GM19193 (cell line): ENCODE measurements around the gene LTBR.

Experiments
- POLR2A ChIP-seq: IDR thresholded peaks from 4 replicates; pipeline ENCODE4 v1.6.1; 2011; ENCODE audit not compliant: insufficient read depth, insufficient read length; ENCODE audit errors: extremely low read depth

The LTBR gene

DNA sequence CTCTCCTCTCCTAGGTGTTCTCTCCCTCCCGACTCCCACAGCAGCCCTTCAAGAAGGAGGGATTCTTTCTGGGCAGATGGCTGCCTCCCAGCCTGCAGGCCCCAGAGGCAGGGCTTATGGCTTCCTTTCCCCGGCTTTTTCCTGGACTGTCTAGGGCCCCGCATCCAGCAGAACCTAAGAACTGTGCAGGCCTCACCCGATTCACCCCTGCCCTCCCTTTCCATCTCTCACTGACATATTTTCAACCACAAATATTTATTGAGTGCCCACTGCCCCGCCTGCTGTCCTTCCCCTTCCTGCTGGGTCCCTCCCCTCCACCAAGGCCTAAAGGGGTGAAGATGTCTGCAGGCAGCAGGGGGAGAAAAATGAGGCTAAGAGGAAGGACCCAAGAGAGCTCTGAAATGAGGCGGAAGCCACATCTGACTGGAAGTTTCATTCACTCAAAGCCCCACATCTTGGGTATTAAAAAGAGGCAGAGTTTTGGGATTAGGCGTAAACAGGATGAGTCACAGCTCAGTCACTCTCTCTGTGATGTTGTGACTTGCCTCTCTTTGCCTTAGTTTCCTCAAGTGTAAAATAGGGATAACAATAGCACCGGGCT lies 11.5 kb upstream of the LTBR start:
- TF ChIP-seq POLR2A: no peak

DNA sequence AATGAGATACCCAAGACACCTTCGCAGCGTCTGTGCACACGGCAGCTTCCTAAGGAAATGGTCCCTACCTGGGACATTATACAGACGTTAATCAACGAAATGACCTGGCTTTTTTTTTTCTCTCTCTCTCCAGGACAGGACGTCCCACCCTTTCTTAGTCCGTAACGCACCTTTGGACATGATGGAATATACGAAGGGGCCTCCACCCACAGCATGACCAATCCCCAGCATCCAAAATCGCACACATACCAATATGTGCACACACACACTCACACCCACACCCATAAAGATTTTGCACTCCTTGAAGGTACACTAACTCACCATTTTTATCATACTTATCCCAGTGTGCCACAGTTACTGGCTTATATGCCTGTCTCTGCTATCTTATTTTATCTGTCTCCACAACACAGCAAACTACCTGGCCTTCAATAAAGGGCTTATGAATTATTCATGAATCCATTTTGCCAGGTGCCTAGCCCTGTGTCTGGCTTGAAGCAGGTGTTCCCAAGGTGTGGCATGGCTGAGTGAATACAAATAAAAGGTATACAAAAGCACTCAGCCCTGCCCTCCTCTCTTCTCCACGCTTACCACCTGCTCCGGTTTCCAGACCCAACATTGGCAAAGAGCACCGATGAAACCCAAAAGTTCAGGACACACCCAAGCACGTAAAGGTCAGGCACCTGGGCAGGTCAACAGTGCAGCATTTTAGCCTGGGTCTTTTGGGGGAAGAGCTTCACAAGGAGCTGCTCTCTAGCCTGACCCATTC lies 10.8 kb upstream of the LTBR start:
- no peak for TF ChIP-seq POLR2A

DNA sequence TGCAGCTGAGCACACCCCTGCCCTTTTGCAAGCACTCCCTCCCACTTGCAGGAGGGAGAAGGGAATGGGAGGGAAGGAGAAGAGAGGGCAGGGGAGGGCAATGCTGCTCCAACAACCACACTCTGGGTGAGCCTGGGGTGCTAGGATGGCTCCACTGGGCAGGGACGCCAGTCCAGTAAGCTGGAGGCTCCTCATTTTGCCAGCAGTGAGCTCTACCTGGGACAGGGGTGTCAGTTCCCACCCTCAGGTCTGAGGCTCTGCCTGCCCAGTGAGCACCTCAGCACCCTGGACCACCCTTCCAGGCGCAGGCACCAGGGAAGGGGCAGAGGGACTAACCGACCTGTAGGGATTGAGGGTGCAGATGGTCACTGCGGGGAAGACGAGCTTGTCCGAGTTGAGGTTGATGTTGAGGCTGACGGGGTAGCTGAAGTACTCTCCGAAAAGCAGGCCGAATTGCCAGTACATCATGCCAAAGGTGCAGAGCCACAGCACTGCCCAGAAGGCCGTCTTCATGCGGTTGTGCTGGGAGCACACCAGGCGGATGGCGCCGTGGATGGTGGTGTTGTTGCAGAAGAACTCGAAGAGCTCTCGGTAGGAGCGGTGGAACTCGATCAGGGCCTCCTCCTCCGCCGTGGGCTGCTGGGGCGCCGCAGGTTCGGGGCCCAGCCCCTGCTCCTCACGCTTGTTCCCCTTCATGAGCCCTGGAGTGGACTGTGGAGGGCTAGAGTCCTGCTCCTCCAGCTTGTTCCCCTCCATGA lies 9.8 kb upstream of the LTBR start:
- no peak for TF ChIP-seq POLR2A

DNA sequence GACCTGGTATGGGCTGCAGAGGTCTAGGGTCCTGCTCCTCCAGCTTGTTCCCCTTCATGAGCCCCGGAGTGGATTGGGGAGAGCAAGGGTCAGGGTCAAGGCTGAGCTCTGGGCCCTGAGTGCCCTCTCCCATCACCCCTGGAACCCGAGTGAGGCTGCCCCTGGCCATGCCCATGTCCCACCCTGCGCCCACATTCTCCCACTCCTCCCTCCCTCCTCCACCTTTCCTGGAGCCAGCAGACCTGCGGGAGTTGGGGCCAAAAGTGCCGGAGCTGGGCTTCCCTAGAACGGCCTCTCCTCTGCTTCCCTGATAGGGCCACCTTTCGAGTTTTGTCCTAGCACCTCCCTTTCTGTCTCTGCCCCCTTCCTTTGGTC lies 9.2 kb upstream of the LTBR start:
- no peak for TF ChIP-seq POLR2A

DNA sequence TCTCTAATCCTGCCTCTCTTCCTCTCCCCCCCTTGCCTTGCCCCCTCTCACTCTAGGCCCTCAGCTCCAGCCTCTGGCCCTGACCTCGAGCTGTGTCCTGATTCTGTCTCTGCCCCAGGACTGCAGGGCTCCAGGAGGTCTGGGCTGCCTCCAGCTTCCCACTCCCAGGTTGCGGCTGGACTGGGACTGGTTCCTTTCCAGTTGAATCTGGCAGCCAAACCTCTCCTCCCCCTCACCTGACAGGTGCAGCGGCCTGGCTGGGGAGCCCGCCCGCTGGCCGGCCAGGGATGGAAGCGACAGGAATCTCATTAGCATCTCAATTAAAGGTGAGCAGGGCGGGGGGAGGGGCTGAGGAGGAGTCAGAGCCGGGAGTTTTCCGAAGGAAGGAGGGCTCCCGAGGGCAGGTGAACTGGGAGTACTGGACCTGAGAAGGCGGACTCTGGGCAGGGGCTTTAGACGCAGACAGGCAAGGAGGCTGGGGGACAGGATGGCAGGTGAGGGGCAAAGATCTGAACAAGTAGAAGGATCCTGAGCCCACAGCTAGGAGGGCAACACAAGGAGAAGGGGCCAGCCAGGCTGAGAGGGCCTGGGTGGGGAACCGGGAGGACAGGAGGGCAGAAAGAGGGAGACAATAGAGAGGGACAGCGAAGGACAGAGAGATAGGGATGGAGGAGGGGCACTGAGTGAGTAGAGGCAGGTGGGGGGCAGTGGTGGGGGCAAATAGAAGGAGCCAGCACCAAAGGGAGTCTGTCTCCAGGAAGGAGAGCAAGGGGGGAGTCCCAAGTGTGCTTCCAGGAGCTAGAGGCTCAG lies 8.5 kb upstream of the LTBR start, which contains the start of gene SCNN1A:
Gene SCNN1A, minus strand, starts transcription at position 295 of the 810 bp plus-strand sequence. CDS start 780 bp downstream, outside the sequence.
- no peak for TF ChIP-seq POLR2A

DNA sequence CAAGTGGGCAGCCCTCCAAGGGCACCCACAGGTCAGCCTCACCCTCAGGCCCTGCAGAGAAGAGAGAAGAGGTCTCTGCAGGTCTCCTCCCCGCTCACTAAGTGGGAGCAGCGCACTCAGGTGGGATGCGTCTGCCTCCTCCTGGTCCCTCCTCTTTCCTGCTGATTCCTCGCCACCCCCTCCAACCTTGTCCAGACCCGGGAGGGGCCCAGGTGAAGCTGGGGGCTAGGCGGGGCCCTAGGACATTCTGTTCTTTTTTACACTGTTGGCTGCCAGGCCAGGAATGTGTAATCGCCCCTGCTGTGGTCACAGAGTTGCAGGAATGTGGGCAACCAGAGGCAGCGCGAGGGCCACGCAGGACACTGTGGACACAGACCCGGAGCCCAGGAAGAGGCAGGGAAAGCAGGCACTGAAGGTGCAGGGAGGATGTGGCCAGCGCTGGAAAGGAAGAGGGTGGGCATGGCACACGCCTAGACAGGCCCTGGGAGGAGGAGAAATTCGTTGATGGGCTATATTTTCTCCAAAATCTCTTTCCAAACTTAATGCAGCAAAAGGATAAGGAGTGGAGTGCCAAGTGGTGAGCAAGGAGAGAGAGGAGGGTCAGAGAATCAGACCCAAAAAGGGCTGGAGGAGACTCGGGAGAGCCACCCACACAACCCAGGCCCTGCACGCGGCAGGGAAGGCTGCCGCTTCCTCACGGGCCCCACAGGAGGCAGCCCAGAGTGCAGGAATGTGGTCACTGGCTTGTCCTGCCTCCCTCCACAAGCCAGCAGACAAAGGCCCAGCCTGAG lies 7.7 kb upstream of the LTBR start:
- no peak for TF ChIP-seq POLR2A

DNA sequence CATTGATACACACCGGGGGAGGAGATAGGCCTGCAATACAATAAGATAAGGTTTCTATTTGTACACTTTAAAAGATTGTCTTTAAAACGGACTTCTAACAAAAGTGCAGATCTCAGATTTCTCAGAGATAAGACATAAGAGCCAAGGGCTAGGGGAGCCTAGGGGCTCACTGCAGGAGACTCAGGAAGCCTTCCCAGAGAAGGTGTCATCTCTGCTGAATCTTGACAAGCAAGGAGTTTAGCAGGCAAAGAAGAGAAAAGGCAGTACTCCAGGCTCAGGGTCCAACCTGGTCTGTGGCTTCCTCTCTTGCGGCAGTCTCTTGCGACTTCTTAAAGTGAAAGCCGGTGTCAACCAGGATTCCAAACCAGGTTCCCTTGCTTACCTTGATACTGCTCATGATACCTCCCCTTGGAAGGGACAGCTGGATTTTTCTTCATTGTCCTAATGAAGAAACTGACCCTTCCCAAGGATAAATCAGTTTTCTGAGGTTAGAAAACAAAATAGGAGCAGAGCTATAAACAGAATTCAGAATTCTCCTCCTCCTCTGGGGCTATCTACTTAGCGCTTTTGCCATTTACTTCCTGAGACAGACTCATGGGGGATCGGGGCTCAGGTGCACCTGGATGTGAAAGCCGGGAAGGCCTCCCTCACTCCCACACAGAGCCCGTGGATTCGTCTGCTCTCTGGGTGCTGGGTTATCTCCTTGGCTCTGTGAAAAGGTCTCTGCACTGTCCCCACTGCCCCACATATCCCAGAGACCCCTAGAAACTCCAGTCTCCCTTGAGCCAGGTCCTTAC lies 6.9 kb upstream of the LTBR start:
- no peak for TF ChIP-seq POLR2A

DNA sequence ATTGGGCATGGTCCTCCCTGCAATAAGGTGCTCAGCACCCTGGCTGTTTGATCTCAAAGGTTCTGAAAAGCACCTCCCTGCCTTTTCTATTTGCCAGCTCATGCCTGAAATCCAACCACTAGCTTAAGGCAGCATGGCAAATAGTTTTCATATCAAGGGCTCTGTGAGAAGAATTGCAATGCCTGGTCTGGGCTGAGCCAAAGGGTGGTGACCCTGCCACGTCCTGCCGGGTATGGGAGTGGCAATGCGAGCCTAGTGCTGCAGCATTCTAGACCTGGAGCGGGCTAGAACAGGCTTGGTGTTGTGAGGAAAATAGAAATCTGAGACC lies 6.3 kb upstream of the LTBR start:
- TF ChIP-seq POLR2A: no peak

DNA sequence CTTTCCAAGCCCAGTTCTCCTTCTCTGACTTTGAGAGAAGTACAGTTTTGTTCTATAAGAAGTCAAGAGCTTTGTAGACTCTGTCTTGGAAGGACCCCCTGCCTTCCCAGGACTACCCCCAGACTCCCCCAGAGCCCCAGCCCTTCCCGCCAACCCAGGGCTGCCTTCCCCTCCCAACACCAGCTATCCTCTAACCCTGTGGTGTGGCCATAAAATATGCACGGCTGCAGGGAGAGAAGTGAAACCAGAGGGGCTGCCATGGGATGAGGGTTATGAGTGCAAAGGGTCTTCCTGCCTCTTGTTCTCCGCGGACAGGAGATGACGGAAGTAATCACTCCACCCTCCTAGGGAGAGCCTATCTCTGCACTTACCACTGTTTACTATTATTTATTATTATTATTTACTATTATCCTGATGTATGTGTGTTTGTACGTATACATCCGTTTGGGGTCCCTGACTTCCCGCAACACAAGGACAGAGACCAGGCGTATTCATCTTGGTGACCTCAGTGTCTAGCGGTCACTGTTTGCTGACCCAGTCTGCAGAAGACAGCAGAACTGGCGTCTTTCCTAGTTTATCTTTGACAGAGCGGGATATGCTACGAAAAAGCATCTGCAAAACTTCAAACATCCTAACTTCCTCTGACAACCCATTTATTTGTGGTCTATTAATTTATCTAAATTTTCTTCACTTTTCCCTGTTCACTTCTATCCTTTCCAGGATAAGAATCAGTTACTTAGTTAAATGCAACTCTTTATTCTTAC lies 5.1 kb upstream of the LTBR start:
- TF ChIP-seq POLR2A: no peak

DNA sequence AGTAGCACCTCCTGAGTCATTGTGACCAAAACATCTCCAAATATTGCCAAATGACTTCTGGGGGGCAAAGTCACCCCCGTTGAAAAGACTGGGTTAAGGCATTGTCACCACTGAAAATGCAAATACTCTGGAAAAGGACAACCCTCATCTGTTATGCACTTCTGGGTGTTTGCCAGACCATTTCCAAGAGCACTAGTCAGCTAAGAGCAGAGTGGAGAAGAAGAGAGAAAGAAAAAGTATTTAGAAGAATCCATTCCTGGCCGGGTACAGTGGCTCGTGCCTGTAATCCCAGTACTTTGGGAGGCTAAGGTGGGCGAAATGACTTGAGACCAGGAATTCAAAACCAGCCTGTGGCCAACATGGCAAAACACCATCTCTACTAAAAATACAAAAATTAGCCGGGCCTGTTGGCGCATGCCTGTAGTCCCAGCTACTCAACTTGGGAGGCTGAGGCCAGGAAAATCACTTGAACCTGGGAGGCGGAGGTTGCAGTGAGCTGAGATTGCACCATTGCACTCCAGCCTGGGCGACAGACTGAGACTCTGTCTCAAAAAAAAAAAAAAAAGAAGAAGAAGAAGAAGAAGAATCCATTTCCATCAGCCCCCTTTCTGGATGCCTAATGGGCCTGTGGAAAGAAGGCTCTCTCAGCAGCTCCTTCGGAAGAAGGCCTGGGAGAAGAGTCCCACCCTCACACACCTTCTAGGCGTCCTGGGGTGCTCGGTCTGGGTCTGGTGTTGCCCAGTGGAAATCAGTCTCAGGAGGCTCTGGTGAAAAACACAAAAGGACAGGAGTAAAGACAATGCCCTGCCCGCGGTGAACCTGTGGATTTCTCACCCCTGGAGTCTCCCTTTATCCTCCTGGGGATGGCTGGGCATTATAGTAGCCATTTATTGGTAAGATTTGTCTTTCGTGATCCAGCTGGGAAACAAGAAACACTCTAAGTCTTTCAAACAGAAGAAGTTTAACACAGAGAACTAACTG lies 3.5 kb upstream of the LTBR start:
- no peak for TF ChIP-seq POLR2A

DNA sequence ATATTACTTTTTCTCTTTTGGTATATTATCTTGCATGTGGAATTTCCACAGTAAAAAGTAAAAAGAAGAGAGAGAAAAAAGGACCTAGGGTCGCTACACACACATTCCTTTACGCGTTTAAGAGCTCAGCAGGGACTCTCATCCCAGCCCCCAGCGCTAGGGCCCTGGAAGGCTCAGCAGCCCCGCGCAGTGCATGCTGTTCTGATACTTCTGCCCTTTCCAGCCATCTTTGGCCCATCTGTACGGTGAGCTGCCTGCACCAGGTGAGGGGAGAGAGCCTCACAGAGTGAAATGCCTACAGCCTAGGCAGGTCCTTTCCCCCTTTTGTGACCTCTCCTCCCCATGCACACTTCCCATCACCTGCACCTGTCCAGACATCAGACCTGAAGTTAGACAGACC lies 1.6 kb upstream of the LTBR start:
- no peak for TF ChIP-seq POLR2A

DNA sequence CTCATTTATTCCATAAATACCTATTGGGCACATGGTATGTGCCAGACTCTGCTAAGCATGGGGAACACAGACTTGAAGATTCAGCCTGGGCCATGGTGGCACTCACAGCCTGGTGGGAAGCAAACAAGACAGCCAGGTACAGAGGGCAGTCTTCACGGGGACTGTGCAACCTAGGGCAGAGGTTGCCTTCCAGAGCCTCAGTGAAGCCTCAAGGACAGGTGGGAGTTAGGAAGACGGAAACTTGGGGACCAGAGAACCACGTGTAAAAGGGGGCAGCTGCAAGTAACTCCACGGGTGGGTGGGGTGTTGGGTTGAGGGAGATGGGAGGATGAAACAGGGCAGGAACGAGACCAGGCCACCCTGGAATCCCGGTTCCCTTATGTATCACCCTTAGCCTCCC lies 980 bp upstream of the LTBR start:
- no peak for TF ChIP-seq POLR2A
